Activated CD8-positive, alpha-beta T cell treated with anti-CD3 and anti-CD28 coated beads for 36 hours (primary cell): Measurements from ENCODE around the gene SUSD6. TPM values are rescaled to one million over a fixed set of nuclear protein-coding genes. Genes with fewer than 3 reads are reported as not detected.

Experiments
- ATAC-seq: fragments of 200-7000 bp; cut with Tn5 transposase; one replicate; pipeline ENCODE4 v1.10.0; 2021; ENCODE audit warnings: mild to moderate bottlenecking, moderate library complexity
- CTCF ChIA-PET: fragments of 350-600 bp; sonication (Branson Sonifier 250); formaldehyde crosslinking; loops from one replicate; lab custom pipeline; 2021; ENCODE audit warnings: antibody characterized with exemption; lab: Charles Lee
- POLR2A ChIA-PET: fragments of 350-600 bp; sonication (Branson Sonifier 250); formaldehyde crosslinking; loops from one replicate; lab custom pipeline; 2021; ENCODE audit warnings: antibody characterized with exemption; lab: Charles Lee
- DNase-seq: peaks from one replicate; pipeline ENCODE4 v3.0.0-alpha.2; 2020
- H3K27ac Mint-ChIP-seq: one replicate; pipeline ENCODE4 v1.8.0; 2021; ENCODE audit warnings: mild to moderate bottlenecking, mixed read lengths
- H3K27me3 Mint-ChIP-seq: one replicate; pipeline ENCODE4 v1.8.0; 2021; ENCODE audit warnings: mixed read lengths
- H3K36me3 Mint-ChIP-seq: one replicate; pipeline ENCODE4 v1.8.0; 2021; ENCODE audit warnings: low read depth, mixed read lengths
- H3K4me1 Mint-ChIP-seq: one replicate; pipeline ENCODE4 v1.8.0; 2021; ENCODE audit warnings: low read depth, mixed read lengths
- H3K4me3 Mint-ChIP-seq: one replicate; pipeline ENCODE4 v1.8.0; 2021; ENCODE audit warnings: mild to moderate bottlenecking, moderate library complexity, mixed read lengths
- H3K9me3 Mint-ChIP-seq: one replicate; pipeline ENCODE4 v1.8.0; 2021; ENCODE audit warnings: mixed read lengths
- intact Hi-C: fragments of 100-400 bp; cut with micrococcal nuclease; formaldehyde crosslinking; loops from one replicate; pipeline ENCODE4 v1.10.0; 2022
- total RNA-seq, 2 experiments: library from RNA; stranded (reverse); gene quantifications; one replicate each; pipeline ENCODE4 v1.2.3, GENCODE V29; 2021
- TF ChIP-seq, protein P1 (sequence below): fragments of 200-600 bp; IDR thresholded peaks from one replicate; pipeline ENCODE4 v1.8.0; 2022; ENCODE audit warnings: antibody characterized with exemption, mild to moderate bottlenecking

The SUSD6 gene
- total RNA-seq, 2 experiments from 2014 or later, result 35.7 to 36.2 TPM

DNA sequence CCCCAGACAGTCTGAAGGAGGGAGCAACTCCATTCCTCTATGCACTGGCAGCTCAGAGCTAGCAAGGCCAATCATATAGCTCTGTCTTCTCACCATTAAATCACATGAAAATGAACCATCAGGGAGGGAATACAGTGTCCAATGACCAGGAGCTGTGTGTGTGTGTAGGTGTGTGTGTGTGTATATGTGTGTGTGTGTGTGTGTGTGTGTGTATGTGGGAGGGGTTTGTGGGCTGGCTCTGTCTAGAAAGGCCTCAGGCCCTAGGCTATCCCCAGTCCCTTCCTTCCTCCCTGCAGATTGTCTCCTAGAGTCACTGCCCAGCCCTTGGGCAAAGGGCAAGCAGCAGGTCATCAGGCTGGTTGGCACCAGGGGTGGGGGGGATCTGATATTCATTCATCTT, 5.7 kb upstream of the SUSD6 start:
- intact Hi-C loops, result no loop called here
- no peaks in the 10 kb centered on the region for H3K9me3 Mint-ChIP-seq
- ChIA-PET POLR2A (interaction anchor here (1.0 to 1.9 kb wide), 2 partner anchors 114 to 161 kb away, joined by 3 to 7 read pairs; partner anchors contain the start of gene SRSF5), CTCF (interaction anchor here (0.8 to 7.7 kb wide), 19 partner anchors 8 to 129 kb away, joined by 3 to 61 read pairs (median 5); no protein-coding TSS in a partner anchor)
- H3K36me3 Mint-ChIP-seq, result no peaks in the 10 kb centered on the region
- peaks cover 15% of the 10 kb centered on the region for H3K4me1 Mint-ChIP-seq
- no peak for ATAC-seq
- TF ChIP-seq, protein P1, sequence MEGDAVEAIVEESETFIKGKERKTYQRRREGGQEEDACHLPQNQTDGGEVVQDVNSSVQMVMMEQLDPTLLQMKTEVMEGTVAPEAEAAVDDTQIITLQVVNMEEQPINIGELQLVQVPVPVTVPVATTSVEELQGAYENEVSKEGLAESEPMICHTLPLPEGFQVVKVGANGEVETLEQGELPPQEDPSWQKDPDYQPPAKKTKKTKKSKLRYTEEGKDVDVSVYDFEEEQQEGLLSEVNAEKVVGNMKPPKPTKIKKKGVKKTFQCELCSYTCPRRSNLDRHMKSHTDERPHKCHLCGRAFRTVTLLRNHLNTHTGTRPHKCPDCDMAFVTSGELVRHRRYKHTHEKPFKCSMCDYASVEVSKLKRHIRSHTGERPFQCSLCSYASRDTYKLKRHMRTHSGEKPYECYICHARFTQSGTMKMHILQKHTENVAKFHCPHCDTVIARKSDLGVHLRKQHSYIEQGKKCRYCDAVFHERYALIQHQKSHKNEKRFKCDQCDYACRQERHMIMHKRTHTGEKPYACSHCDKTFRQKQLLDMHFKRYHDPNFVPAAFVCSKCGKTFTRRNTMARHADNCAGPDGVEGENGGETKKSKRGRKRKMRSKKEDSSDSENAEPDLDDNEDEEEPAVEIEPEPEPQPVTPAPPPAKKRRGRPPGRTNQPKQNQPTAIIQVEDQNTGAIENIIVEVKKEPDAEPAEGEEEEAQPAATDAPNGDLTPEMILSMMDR, result no peak
- no peak for DNase-seq
- no peak overlapping the region for H3K4me3 Mint-ChIP-seq
- H3K27ac Mint-ChIP-seq, result no peak overlapping the region
- H3K27me3 Mint-ChIP-seq, result no peaks in the 10 kb centered on the region

- Mint-ChIP-seq H3K4me3 (no peak overlapping the region), H3K4me1 (peaks cover 19% of the 10 kb centered on the region), H3K27ac (no peak overlapping the region), H3K9me3 (no peaks in the 10 kb centered on the region), H3K27me3 (no peaks in the 10 kb centered on the region), H3K36me3 (no peaks in the 10 kb centered on the region)
- no peak for DNase-seq
- TF ChIP-seq, protein P1, result no peak
- intact Hi-C loops, result no loop called here
- ChIA-PET CTCF (interaction anchor here (0.8 to 7.7 kb wide), 13 partner anchors 9 to 128 kb away, joined by 3 to 61 read pairs (median 6); no protein-coding TSS in a partner anchor), POLR2A (interaction anchor here (0.5 to 1.9 kb wide), 3 partner anchors 120 to 161 kb away, joined by 3 to 7 read pairs (median 5); partner anchors contain the start of gene SRSF5)
- ATAC-seq, result no peak
Measured at GRCh38 chr14:69606258-69607184, 4.9 kb upstream of the SUSD6 start.

DNA sequence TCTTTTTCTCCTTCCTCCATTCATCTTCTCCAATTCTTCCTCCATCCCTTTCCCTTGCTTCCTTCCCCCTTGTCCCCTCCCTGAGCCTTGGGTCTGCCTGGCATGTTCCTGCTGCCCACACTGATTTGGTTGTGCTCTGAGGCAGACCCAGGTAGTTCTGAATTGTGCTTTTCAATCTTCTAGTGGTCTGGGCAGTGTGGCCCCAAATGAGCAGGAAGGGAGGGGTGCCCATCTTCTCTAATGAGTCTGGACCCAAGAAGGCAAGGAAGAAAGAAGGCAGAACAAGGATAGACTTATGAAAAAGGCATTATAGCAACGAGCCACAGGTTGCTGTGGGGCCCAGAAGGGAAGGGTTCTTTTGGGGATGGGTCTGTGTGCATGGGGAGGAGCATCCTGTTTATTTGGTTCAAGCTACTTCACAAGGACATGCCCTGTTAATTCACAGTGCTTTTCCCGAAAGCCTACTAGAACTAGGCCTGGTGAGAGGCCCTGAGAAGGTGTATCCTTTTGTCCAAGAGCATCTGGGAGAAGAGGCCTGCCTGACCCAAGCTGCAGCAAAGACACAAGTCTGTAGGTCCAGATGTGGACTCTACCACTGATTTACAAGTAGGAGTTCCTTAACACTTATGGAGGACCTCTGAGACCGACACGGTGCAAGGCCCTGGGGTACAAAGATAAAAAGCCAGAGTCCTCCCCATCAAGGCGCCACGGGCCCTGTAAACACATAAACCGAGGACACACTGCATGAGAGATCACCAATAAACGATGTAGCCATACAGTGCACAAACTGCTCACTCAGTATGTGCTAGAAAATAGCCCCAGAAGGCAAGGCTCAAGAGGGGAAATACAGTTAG, 1.1 kb upstream of the SUSD6 start:
- intact Hi-C loops, result no loop called here
- peaks cover 13% of the 10 kb centered on the region for H3K36me3 Mint-ChIP-seq
- H3K9me3 Mint-ChIP-seq, result no peaks in the 10 kb centered on the region
- ChIA-PET CTCF (interaction anchor here (1.2 to 7.7 kb wide), 3 partner anchors 117 to 157 kb away, joined by 3 to 61 read pairs (median 20); no protein-coding TSS in a partner anchor), POLR2A (interaction anchor here (0.6 to 2.3 kb wide), 8 partner anchors 9 to 163 kb away, joined by 3 to 7 read pairs (median 4); no protein-coding TSS in a partner anchor)
- TF ChIP-seq, protein P1, result no peak
- ATAC-seq, result no peak
- peak overlapping the region; percentile 87 for H3K4me3 Mint-ChIP-seq
- H3K27me3 Mint-ChIP-seq, result no peaks in the 10 kb centered on the region
- H3K27ac Mint-ChIP-seq, result peak overlapping the region; percentile 92
- no peak for DNase-seq
- peaks cover 38% of the 10 kb centered on the region for H3K4me1 Mint-ChIP-seq

DNA sequence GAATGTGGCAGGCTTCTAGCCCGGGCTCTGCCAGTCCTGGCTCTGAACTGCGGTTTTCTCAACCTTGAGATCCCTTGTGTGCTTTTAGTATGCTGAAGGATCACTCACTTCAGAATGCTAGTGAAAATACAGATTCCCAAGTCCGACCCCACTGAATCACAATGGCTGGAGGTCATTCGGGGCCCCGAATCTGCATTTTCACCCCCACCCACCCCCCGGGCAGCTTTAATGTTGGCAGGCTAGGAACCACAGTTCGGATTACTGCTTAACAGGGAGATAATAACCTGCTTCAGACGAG, 573 bp upstream of the SUSD6 start:
- Mint-ChIP-seq H3K27me3 (no peaks in the 10 kb centered on the region), H3K4me1 (peaks cover 43% of the 10 kb centered on the region)

More for the DNA sequence above, 573 bp upstream of the SUSD6 start:
- ChIA-PET CTCF (interaction anchor here (1.2 to 3.8 kb wide), 2 partner anchors 116 to 157 kb away, joined by 3 to 20 read pairs; no protein-coding TSS in a partner anchor), POLR2A (interaction anchor here (0.8 to 2.3 kb wide), 7 partner anchors 10 to 162 kb away, joined by 3 to 7 read pairs (median 5); no protein-coding TSS in a partner anchor)
- intact Hi-C loops, result no loop called here
- ATAC-seq (no peak), DNase-seq (peak; percentile 15)
- H3K27ac Mint-ChIP-seq, result peak overlapping the region; percentile 92
- H3K4me3 Mint-ChIP-seq, result peak overlapping the region; percentile 87
- H3K9me3 Mint-ChIP-seq, result no peaks in the 10 kb centered on the region
- peaks cover 18% of the 10 kb centered on the region for H3K36me3 Mint-ChIP-seq
- TF ChIP-seq, protein P1, result no peak
